ENCODE results near the gene HLA-G. TPM values are rescaled to one million over a fixed set of nuclear protein-coding genes. Genes with fewer than 3 reads are reported as not detected.
"Not testable (repeated sequence)": the region's sequence is repeated elsewhere in the genome, so short reads cannot be mapped to it uniquely, and the experiment has no call there.

Gene HLA-G

GRCh38 chr6:29872791-29873190 lies 45.2 kb downstream of the HLA-G start:
- no peak overlapping the region for H3K4me2 ChIP-seq (ENCODE audit: low read length)
- WGBS (ENCODE audit: extremely low coverage, insufficient coverage, low lambda C conversion rate) = no CpG with 5 or more reads among the region's 3 CpGs

GRCh38 chr6:29875257-29875656 lies 47.6 kb downstream of the HLA-G start:
- H2BK120ac ChIP-seq (ENCODE audit: low read depth, low read length) = no peak overlapping the region
- no peak overlapping the region for H2BK5ac ChIP-seq (ENCODE audit: low read length)
- WGBS (ENCODE audit: extremely low coverage, insufficient coverage, low lambda C conversion rate) = no CpG with 5 or more reads among the region's 1 CpG
- no peak overlapping the region for H3K27ac ChIP-seq (ENCODE audit: low read depth, low read length)
- no peak overlapping the region for H4K5ac ChIP-seq (ENCODE audit: low read length)
- DNase-seq = no peak
- no peak overlapping the region for H2BK15ac ChIP-seq (replicated peaks; ENCODE audit: low read depth)
- H3K18ac ChIP-seq (ENCODE audit: low read length) = no peak overlapping the region
- H3K36me3 ChIP-seq (ENCODE audit: control insufficient read depth, insufficient read depth, low read length) = no peaks in the 10 kb centered on the region
- H3K4me3 ChIP-seq (ENCODE audit: low read length) = no peak overlapping the region
- H2AK5ac ChIP-seq (ENCODE audit: low read length) = no peak overlapping the region
- no peak overlapping the region for H3K23ac ChIP-seq (ENCODE audit: low read length)
- H3K27me3 ChIP-seq (ENCODE audit: insufficient read depth, low read length, poor library complexity) = no peaks in the 10 kb centered on the region
- no peak overlapping the region for H3K9ac ChIP-seq (ENCODE audit: low read length)
- H3K79me1 ChIP-seq (ENCODE audit: low read length) = no peaks in the 10 kb centered on the region
- no peak overlapping the region for H3K4ac ChIP-seq (ENCODE audit: low read depth, low read length)
- no peak overlapping the region for H4K8ac ChIP-seq (ENCODE audit: low read depth, low read length)
- H3K79me2 ChIP-seq (ENCODE audit: control insufficient read depth, insufficient read depth, low read length) = no peaks in the 10 kb centered on the region
- no peaks in the 10 kb centered on the region for H3K4me1 ChIP-seq (ENCODE audit: control insufficient read depth, low read depth, low read length)
- H3K56ac ChIP-seq (ENCODE audit: low read length) = no peak overlapping the region
- H3K4me2 ChIP-seq (ENCODE audit: low read length) = no peak overlapping the region

More at GRCh38 chr6:29872791-29873190, 45.2 kb downstream of the HLA-G start:
- Histone ChIP-seq H3K79me2 (ENCODE audit: control insufficient read depth, insufficient read depth, low read length) (no peaks in the 10 kb centered on the region), H2BK5ac (ENCODE audit: low read length) (no peak overlapping the region), H3K4ac (ENCODE audit: low read depth, low read length) (no peak overlapping the region), H3K27ac (ENCODE audit: low read depth, low read length) (no peak overlapping the region), H4K8ac (ENCODE audit: low read depth, low read length) (no peak overlapping the region), H3K56ac (ENCODE audit: low read length) (no peak overlapping the region), H3K4me3 (ENCODE audit: low read length) (no peak overlapping the region), H2BK120ac (ENCODE audit: low read depth, low read length) (no peak overlapping the region), H3K9ac (ENCODE audit: low read length) (no peak overlapping the region), H3K79me1 (ENCODE audit: low read length) (no peaks in the 10 kb centered on the region), H3K4me1 (ENCODE audit: control insufficient read depth, low read depth, low read length) (no peaks in the 10 kb centered on the region), H3K18ac (ENCODE audit: low read length) (no peak overlapping the region), H4K5ac (ENCODE audit: low read length) (no peak overlapping the region), H3K27me3 (ENCODE audit: insufficient read depth, low read length, poor library complexity) (no peaks in the 10 kb centered on the region), H2AK5ac (ENCODE audit: low read length) (no peak overlapping the region), H3K23ac (ENCODE audit: low read length) (no peak overlapping the region), H2BK15ac (replicated peaks; ENCODE audit: low read depth) (no peak overlapping the region), H3K36me3 (ENCODE audit: control insufficient read depth, insufficient read depth, low read length) (no peaks in the 10 kb centered on the region)
- DNase-seq = no peak

- H3K9ac ChIP-seq (ENCODE audit: low read length); H3K18ac ChIP-seq (ENCODE audit: low read length); H2BK15ac ChIP-seq (replicated peaks; ENCODE audit: low read depth); H4K5ac ChIP-seq (ENCODE audit: low read length); H3K27ac ChIP-seq (ENCODE audit: low read depth, low read length); H3K4me2 ChIP-seq (ENCODE audit: low read length); H3K36me3 ChIP-seq (ENCODE audit: control insufficient read depth, insufficient read depth, low read length); H2BK5ac ChIP-seq (ENCODE audit: low read length); H3K56ac ChIP-seq (ENCODE audit: low read length); H2BK120ac ChIP-seq (ENCODE audit: low read depth, low read length); H3K79me1 ChIP-seq (ENCODE audit: low read length); H3K27me3 ChIP-seq (ENCODE audit: insufficient read depth, low read length, poor library complexity); H3K79me2 ChIP-seq (ENCODE audit: control insufficient read depth, insufficient read depth, low read length); DNase-seq; H3K4me3 ChIP-seq (ENCODE audit: low read length); H3K23ac ChIP-seq (ENCODE audit: low read length); H4K8ac ChIP-seq (ENCODE audit: low read depth, low read length); H3K4ac ChIP-seq (ENCODE audit: low read depth, low read length); H3K4me1 ChIP-seq (ENCODE audit: control insufficient read depth, low read depth, low read length); H2AK5ac ChIP-seq (ENCODE audit: low read length): not testable (repeated sequence)
- WGBS (ENCODE audit: extremely low coverage, insufficient coverage, low lambda C conversion rate) = no CpG with 5 or more reads among the region's 6 CpGs
These were observed 48.1 kb downstream of the HLA-G start for GRCh38 chr6:29875734-29876133.

Small RNA genes within 50 kb of the gene (small RNA-seq; reads per million reads assigned to genes)
- not detected for gene MICG (ENCODE audit: insufficient read depth)
